Measurements from ENCODE around the gene HLX. TPM values are rescaled to one million over a fixed set of nuclear protein-coding genes. Genes with fewer than 3 reads are reported as not detected.

Gene HLX
- total RNA-seq, 1 donor from 2014 or later, result not detected

DNA sequence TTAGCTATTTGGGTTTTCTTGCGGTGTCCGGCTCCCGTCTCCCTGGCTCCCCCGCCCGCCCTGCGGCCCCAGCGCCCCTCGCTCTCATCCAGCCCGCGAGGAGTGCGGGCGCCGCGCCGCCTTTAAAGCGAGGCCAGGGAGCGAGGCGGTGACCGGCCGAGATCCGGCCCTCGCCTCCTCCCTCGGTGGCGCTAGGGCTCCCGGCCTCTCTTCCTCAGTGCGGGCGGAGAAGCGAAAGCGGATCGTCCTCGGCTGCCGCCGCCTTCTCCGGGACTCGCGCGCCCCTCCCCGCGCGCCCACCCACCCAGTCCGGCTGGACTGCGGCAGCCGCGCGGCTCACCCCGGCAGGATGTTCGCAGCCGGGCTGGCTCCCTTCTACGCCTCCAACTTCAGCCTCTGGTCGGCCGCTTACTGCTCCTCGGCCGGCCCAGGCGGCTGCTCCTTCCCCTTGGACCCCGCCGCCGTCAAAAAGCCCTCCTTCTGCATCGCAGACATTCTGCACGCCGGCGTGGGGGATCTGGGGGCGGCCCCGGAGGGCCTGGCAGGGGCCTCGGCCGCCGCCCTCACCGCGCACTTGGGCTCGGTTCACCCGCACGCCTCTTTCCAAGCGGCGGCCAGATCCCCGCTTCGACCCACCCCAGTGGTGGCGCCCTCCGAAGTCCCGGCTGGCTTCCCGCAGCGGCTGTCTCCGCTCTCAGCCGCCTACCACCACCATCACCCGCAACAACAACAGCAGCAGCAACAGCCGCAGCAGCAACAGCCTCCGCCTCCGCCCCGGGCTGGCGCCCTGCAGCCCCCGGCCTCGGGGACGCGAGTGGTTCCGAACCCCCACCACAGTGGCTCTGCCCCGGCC lies 492 bp downstream of the HLX start:
- Histone ChIP-seq H3K27me3 (peaks cover 100% of the 10 kb centered on the region), H3K9me3 (ENCODE audit: low read depth) (no peaks in the 10 kb centered on the region), H3K36me3 (no peaks in the 10 kb centered on the region), H3F3A (ENCODE audit: low read depth) (peaks cover 28% of the 10 kb centered on the region), H3K9ac (no peak overlapping the region), H3K4me1 (peaks cover 13% of the 10 kb centered on the region), H3K27ac (no peak overlapping the region), H3K4me2 (peak overlapping the region; percentile 79), H3K4me3 (peak overlapping the region; percentile 46), H3K79me2 (ENCODE audit: low read depth) (no peaks in the 10 kb centered on the region), H4K20me1 (ENCODE audit: low read depth) (peaks cover 91% of the 10 kb centered on the region), H2AFZ (replicated peaks) (peak overlapping the region; percentile 27)
- Mint-ChIP-seq H3K27me3 (ENCODE audit: insufficient read depth, low read depth) (peaks cover 92% of the 10 kb centered on the region), H3K27ac (no peak overlapping the region), H3K36me3 (no peaks in the 10 kb centered on the region), H3K9me3 (no peaks in the 10 kb centered on the region), H3K4me1 (peaks cover 42% of the 10 kb centered on the region), H3K4me3 (peak overlapping the region; percentile 82)
- TF ChIP-seq, protein P1, sequence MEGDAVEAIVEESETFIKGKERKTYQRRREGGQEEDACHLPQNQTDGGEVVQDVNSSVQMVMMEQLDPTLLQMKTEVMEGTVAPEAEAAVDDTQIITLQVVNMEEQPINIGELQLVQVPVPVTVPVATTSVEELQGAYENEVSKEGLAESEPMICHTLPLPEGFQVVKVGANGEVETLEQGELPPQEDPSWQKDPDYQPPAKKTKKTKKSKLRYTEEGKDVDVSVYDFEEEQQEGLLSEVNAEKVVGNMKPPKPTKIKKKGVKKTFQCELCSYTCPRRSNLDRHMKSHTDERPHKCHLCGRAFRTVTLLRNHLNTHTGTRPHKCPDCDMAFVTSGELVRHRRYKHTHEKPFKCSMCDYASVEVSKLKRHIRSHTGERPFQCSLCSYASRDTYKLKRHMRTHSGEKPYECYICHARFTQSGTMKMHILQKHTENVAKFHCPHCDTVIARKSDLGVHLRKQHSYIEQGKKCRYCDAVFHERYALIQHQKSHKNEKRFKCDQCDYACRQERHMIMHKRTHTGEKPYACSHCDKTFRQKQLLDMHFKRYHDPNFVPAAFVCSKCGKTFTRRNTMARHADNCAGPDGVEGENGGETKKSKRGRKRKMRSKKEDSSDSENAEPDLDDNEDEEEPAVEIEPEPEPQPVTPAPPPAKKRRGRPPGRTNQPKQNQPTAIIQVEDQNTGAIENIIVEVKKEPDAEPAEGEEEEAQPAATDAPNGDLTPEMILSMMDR (IDR thresholded peaks at IDR 0.05), result peak; percentile 11
- peak; percentile 87 for TF ChIP-seq EZH2phosphoT487 (IDR thresholded peaks at IDR 0.05)
- no peak for TF ChIP-seq EZH2 (IDR thresholded peaks at IDR 0.05)
- peak; percentile 80 for DNase-seq (ENCODE audit: low spot score)

DNA sequence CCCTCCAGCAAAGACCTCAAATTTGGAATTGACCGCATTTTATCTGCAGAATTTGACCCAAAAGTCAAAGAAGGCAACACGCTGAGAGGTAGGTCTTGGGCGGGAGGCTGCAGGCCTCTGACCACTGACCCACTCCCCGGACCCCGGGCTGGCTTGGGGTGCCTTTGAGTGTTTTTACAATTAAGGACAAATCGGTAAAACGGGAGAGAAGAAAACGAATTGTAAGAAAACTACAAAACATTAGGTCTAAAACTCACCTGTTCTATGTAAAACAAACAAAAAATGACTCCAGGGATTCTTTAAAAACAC lies 1.1 kb downstream of the HLX start:
- Histone ChIP-seq H3K9me3 (ENCODE audit: low read depth) (no peaks in the 10 kb centered on the region), H4K20me1 (ENCODE audit: low read depth) (peaks cover 95% of the 10 kb centered on the region), H3K79me2 (ENCODE audit: low read depth) (no peaks in the 10 kb centered on the region), H3K4me2 (peak overlapping the region; percentile 79), H3F3A (ENCODE audit: low read depth) (peaks cover 28% of the 10 kb centered on the region), H3K9ac (no peak overlapping the region), H3K4me3 (peak overlapping the region; percentile 46), H3K27me3 (peaks cover 100% of the 10 kb centered on the region), H3K27ac (no peak overlapping the region), H2AFZ (replicated peaks) (no peak overlapping the region), H3K4me1 (peaks cover 16% of the 10 kb centered on the region), H3K36me3 (no peaks in the 10 kb centered on the region)
- Mint-ChIP-seq H3K27ac (no peak overlapping the region), H3K36me3 (no peaks in the 10 kb centered on the region), H3K4me1 (peaks cover 45% of the 10 kb centered on the region), H3K27me3 (ENCODE audit: insufficient read depth, low read depth) (peaks cover 92% of the 10 kb centered on the region), H3K9me3 (no peaks in the 10 kb centered on the region), H3K4me3 (peak overlapping the region; percentile 74)
- no peak for DNase-seq (ENCODE audit: low spot score)
- TF ChIP-seq EZH2 (IDR thresholded peaks at IDR 0.05), result peak; percentile 78
- TF ChIP-seq, protein P1 (IDR thresholded peaks at IDR 0.05), result no peak

DNA sequence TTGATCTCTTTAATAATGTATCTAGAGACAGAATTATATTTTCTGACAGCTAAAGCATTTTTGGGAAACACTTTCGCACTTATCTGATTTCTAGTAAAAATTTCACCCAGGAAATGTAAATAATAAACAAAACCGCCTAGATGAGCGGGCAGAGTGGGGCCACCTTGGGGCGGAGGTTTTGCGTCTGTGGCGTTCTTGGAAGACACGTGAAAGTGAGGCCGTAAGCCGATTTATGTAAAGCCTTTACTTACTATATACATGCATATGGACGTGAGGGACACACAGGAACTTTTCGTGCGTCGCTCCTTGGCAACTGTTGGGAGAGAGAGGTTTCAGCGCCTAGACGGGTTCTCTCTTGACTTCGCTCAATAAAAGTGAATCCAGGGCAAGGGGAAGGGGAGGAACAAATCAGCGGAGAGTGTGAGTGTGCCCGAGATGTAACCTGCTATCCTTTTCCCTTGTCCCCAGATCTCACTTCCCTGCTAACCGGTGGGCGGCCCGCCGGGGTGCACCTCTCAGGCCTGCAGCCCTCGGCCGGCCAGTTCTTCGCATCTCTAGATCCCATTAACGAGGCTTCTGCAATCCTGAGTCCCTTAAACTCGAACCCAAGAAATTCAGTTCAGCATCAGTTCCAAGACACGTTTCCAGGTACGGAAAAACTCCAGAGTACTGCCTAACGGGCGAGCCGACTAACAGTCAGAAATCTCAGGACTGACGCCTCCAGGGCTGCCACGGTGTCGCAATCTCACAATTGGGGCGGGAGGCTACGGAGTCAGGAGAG lies 1.7 kb downstream of the HLX start:
- TF ChIP-seq EZH2phosphoT487 (IDR thresholded peaks at IDR 0.05) (peak; percentile 80), EZH2 (IDR thresholded peaks at IDR 0.05) (peak; percentile 87)
- TF ChIP-seq, protein P1 (IDR thresholded peaks at IDR 0.05), result no peak
- Histone ChIP-seq H3K9me3 (ENCODE audit: low read depth) (no peaks in the 10 kb centered on the region), H2AFZ (replicated peaks) (no peak overlapping the region), H3K27ac (no peak overlapping the region), H3K79me2 (ENCODE audit: low read depth) (no peaks in the 10 kb centered on the region), H3K4me2 (no peak overlapping the region), H3K4me1 (peaks cover 16% of the 10 kb centered on the region), H3K4me3 (no peak overlapping the region), H3K9ac (no peak overlapping the region), H3K36me3 (no peaks in the 10 kb centered on the region), H4K20me1 (ENCODE audit: low read depth) (peaks cover 95% of the 10 kb centered on the region), H3K27me3 (peaks cover 100% of the 10 kb centered on the region), H3F3A (ENCODE audit: low read depth) (peaks cover 28% of the 10 kb centered on the region)
- DNase-seq (ENCODE audit: low spot score), result peak; percentile 67
- Mint-ChIP-seq H3K27me3 (ENCODE audit: insufficient read depth, low read depth) (peaks cover 92% of the 10 kb centered on the region), H3K27ac (no peak overlapping the region), H3K4me1 (peaks cover 45% of the 10 kb centered on the region), H3K4me3 (peak overlapping the region; percentile 74), H3K9me3 (no peaks in the 10 kb centered on the region), H3K36me3 (no peaks in the 10 kb centered on the region)

Measured in neural progenitor cell (in vitro differentiated cells).